NOMO-1 treated with dmso at 0.1 percent for 144 hours (cell line): Measurements from ENCODE around the gene BCAR1.
"Not testable (repeated sequence)": the region's sequence is repeated elsewhere in the genome, so short reads cannot be mapped to it uniquely, and the experiment has no call there.

ENCODE experiments used
- DNase-seq: peaks from one replicate; lab custom pipeline; 2025; ENCODE audit not compliant: unreplicated experiment; lab: John Stamatoyannopoulos, UW

The BCAR1 gene, protein sequence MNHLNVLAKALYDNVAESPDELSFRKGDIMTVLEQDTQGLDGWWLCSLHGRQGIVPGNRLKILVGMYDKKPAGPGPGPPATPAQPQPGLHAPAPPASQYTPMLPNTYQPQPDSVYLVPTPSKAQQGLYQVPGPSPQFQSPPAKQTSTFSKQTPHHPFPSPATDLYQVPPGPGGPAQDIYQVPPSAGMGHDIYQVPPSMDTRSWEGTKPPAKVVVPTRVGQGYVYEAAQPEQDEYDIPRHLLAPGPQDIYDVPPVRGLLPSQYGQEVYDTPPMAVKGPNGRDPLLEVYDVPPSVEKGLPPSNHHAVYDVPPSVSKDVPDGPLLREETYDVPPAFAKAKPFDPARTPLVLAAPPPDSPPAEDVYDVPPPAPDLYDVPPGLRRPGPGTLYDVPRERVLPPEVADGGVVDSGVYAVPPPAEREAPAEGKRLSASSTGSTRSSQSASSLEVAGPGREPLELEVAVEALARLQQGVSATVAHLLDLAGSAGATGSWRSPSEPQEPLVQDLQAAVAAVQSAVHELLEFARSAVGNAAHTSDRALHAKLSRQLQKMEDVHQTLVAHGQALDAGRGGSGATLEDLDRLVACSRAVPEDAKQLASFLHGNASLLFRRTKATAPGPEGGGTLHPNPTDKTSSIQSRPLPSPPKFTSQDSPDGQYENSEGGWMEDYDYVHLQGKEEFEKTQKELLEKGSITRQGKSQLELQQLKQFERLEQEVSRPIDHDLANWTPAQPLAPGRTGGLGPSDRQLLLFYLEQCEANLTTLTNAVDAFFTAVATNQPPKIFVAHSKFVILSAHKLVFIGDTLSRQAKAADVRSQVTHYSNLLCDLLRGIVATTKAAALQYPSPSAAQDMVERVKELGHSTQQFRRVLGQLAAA

GRCh38 chr16:75251280-75252048 lies at the start of gene BCAR1:
TSS of gene BCAR1 (minus strand) at chr16:75251624. CDS start at chr16:75251482, 142 bp downstream.
- peak; percentile 51 for DNase-seq

DNA sequence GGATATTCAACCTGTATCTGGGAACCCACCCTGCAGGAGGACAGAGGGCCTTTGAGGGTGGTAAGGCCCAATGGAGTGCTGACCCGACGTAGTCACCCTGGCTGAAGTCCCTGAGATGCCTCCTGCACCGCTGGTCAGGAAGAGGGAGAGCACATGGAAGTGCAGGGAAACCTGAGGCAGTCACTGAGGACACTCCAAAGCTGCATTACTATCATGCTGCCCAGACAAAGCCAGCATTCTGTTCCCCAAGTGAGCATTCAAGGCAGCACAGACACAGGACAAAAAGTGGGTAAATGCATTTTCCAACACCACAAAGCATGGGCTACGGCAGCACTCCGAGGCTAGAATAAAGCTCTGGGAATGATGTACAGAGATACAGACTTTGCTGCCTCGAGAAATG lies 46.8 kb upstream of the BCAR1 start:
- DNase-seq: no peak

DNA sequence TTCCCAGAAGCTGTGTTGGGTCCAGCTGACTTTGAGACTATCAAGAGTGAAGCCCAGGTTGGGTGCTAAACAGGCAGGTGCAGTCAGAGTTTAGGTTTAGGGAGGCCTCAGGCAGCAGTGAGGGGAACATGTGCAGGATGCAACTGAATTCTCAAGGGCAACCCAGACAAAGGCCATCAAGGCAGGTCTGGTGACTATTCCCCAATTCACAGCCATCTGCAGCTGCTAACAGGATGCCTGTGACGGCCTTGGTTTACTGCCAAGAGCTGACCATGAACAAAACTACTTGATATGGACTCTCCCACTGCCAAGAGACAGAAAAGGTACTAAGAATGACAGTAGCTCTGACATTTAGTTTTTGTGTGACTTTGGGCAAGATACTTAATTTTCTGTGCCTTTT lies 45.2 kb upstream of the BCAR1 start:
- no peak for DNase-seq

- no peak for DNase-seq
These were observed 43.5 kb upstream of the BCAR1 start for GRCh38 chr16:75294773-75295459.

DNA sequence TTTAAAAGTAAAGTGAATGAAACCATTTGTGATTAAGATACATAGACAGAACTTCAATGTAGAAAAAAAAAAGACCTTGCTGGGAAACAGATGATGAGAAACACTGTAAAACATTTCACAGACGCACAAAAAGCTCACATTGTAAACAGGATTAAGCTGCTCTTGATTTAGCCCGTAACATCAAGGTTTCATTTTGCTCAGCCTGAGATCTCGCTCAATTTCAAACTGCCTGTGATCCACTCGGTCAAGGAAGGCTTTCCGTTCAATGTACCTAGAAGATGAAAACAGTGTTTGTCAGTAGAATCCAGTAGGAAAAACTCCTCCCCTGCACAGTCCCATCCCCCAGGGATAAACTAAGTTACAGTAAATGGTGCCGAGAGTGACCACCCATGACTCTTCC lies 42.3 kb upstream of the BCAR1 start:
- DNase-seq: no peak

DNA sequence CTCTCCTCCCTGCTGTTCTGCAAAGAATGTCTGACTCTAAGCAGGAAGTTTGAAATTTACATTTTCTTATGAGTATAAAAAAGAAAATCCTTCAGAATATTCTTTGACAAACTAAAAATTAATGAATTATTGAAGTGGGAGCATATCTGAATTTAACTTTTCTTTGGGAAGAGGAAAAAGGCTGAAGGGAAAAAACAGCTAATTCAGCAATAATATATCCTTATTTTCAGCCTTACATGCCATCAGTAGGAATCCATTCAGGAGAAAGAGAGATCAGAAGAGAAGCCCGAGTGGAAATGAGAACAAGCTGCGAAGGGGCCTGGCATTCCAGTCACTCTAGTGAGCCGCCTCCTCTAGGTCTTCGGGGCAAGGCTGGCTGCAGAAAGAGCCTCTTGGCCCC lies 41.7 kb upstream of the BCAR1 start:
- no peak for DNase-seq

DNA sequence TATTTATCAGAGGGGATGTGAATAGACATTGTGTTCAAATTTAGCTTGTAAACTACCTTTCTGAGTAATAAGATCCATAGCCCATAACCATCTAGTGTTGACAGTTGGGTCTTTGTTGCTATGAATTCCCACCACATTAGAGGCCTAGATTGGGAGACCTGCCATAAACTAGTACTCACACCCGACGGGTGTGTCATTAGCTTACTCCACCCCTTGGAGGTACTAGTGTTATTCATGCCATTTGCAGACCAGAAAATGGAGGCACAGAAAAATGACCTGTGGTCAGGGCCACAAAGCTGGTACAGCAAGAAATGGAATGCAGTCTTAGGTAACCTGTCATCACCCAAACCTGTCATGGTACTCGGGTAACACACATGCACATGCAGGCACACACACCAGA lies 41.3 kb upstream of the BCAR1 start:
- no peak for DNase-seq

- DNase-seq: no peak
These were observed 37.8 kb upstream of the BCAR1 start for GRCh38 chr16:75289189-75289588.

DNA sequence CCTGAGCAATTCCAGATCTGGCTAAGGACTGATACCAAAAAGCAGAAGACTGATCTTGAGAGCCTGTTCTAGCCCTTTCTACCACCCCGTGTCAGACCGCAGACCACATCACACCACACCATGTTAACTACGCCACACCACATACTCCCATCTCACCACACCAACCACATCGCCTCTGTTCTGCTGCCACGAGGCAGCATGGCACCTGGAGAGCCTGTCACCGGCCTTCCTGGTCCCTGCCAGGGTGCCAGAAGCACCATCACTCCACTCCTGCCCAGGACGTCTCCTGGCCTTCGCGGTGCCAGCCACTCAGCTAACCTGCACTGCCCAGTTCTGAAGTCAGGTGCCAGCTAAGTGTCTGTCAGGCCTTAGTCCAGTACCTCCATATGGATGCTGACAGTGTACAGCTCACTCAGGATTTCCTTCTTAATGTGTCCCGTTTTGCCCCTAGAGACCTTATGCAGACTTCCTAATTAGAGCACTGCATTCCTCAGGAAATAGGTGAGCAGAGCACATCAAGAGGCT lies 37.2 kb upstream of the BCAR1 start:
- no peak for DNase-seq

- DNase-seq: no peak
These were observed 36.8 kb upstream of the BCAR1 start for GRCh38 chr16:75288181-75288580.

DNA sequence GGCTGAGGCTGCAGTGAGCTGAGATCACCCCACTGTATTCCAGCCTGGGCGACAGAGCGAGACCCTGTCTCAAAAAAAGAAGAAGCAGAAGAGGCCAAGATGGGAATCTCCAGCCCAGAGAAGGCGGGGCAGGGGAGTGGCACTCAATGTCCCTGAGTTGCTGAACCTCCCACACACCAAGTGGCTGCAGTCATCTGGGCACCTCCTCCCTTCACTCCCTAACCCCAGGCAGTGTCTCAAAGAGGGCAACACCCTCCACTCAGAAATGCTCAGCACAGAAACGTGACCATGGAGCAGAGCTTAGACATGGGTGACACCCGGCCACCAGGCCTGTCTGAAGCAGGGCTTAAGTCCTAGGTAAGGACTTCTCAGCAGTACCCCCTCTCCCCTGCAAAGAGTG lies 36.3 kb upstream of the BCAR1 start:
- no peak for DNase-seq

- DNase-seq: no peak
These were observed 35.0 kb upstream of the BCAR1 start for GRCh38 chr16:75286389-75286788.

DNA sequence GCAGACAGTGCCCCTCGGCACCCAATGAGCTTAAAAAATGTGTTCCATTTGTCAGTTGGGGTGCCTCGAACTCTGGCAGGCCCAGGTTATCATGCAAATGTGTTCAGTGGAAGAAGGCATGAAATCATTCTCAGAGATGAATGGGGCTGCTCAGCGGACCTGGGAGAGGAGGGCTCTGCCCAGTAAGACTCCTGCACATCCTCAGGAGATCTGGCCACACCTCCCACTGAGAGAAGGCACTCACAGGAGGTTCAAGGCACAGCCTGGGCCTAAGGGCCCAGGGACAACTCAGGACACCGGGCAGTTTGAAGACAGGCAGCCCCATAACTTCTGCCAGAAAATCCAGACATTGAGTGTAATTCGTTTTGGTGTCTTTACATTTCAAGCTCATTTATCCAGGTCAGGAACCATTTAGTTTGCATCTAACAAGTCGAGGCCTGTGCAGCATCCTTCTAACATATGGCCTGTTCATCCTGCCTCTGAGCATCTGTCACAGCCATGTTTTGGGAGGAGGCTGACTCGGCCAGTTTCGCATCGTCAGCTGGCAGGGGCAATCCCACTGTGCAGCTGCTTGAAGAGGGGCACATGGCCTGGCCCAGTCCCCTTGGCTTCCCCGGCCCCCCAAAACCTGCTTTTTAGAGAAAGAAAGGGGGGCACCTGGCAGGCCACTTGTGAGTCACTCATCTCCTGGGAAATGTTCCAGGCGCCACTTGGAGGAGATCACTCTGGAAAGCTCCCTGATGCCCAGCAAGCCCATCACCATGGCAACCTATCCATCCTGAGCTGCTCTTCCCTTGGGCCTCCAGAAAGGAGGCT lies 31.2 kb upstream of the BCAR1 start:
- no peak for DNase-seq

DNA sequence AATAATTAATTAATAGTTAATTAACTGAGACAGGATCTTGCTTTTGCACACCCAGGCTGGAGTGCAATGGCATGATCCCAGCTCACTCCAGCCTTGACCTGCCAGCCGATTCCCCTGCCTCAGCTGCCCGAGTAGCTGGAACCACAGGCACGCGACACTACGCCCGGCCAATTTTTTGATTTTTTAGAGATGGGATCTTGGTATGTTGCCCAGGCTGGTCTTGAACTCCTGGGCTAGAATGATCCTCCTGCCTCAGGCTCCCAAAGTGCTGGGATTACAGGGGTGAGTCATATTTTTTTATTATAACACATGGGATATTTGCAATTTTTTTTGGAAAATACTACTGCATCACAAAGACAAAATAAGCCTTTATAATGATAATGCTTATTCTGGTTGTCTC lies 30.4 kb upstream of the BCAR1 start:
- DNase-seq: no peak

DNA sequence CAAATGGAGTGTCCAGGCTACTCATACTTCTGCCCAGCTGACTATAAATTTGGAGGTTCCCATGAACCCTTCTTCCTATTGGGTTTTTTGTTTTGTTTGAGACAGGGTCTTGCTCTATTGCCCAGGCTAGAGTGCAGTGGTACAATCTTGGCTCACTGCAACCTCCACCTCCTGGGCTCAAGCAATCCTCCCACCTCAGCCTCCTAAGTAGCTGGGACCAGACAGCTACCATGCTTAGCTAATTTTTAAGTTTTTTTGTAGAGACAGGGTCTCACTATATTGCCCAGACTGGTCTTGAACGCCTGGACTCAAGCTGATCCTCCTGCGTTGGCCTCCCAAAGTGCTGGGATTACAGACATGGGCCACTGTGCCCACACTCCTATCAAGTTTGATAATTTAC lies 29.6 kb upstream of the BCAR1 start:
- not testable (repeated sequence) for DNase-seq

GRCh38 chr16:75280331-75280804 lies 28.9 kb upstream of the BCAR1 start:
- no peak for DNase-seq

DNA sequence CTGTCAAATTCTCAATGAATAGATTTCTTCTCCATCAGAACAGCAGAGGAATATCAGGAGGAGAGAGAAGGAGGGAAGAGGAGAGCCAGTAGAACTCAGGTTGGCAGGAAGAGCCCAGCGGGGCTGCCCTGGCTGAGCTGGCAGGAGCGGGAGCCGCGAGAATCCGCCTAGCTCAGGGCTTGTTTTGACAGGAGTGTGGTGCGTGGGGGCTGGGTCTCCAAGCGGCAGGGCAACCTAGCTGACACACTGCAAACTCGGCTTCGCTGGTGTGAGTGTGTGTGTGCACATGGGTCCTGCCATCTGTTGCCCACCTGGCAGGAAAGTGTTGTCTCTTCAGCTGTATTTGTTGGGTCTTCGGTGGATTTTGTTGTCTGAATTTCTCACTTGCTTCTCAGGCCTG lies 27.9 kb upstream of the BCAR1 start:
- DNase-seq: no peak

- DNase-seq: no peak
These were observed 21.9 kb upstream of the BCAR1 start for GRCh38 chr16:75273054-75273925.

DNA sequence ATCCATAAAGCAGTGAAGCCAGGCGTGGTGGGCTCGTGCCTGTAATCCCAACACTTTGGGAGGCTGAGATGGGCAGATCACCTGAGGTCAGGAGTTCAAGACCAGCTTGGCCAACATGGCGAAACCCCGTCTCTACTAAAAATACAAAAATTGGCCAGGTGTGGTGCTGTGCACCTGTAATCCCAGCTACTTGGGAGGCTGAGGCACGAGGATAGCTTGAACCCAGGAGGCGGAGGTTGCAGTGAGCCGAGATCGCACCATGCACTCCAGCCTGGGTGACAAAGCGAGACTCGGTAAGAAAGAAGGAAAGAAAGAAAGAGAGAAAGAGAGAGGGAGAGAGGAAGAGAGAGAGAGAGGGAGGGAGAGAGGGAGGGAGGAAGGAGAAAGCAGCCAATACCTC lies 21.2 kb upstream of the BCAR1 start:
- DNase-seq: not testable (repeated sequence)
